Astrocyte of the spinal cord (primary cell): ENCODE data around the gene SLC30A5.

Source experiments
- DNase-seq: peaks from one replicate; pipeline ENCODE4 v3.0.0; 2011; ENCODE audit warnings: low read depth, low spot score
- H3K4me3 ChIP-seq: 2 replicates; pipeline ENCODE4 v1.5.1; 2011; ENCODE audit warnings: low read depth, mild to moderate bottlenecking, low read length, moderate library complexity
- CTCF ChIP-seq: IDR thresholded peaks from 2 replicates; pipeline ENCODE4 v1.5.1; 2012; ENCODE audit warnings: low read depth, mild to moderate bottlenecking, low read length, inconsistent platforms
- in situ Hi-C: cut with HindIII; loops from 2 replicates; pipeline ENCODE4 v1.10.0; 2017; ENCODE audit warnings: low sequenced_read_pairs

SLC30A5 gene

DNA sequence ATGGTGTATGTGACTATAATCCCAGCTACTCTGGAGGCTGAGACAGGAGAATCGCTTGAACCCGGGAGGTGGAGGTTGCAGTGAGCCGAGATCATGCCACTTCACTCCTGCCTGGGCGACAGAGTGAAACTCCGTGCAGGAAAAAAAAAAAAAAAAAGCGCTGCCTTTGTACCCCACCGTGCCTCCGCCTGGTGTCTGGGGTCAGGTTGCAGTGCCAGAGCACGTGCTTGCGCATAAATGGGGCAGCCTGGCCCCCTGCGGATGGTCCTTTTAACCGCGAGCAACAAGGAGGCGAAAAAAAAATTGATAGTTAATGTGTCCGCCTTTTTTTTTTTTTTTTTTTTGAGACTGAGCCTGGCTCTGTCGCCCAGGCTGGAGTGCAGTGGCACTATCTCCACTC, 66.8 kb downstream of the SLC30A5 start:
- TF ChIP-seq CTCF, result no peak
- in situ Hi-C loops, result no loop called here

GRCh38 chr5:69166686-69167492, 73.1 kb downstream of the SLC30A5 start, which contains the start of gene CCNB1:
Gene CCNB1, plus strand, starts transcription at chr5:69167150. Its CDS starts 113 bp downstream, at chr5:69167263.
- DNase-seq, result peak; percentile 98
- in situ Hi-C loops, result no loop called here
- peak within 1 kb of the TSS; percentile 95 for H3K4me3 ChIP-seq
- no peak for TF ChIP-seq CTCF

More for the DNA sequence above, 66.8 kb downstream of the SLC30A5 start:
- H3K4me3 ChIP-seq, result no peak overlapping the region
- DNase-seq, result no peak

DNA sequence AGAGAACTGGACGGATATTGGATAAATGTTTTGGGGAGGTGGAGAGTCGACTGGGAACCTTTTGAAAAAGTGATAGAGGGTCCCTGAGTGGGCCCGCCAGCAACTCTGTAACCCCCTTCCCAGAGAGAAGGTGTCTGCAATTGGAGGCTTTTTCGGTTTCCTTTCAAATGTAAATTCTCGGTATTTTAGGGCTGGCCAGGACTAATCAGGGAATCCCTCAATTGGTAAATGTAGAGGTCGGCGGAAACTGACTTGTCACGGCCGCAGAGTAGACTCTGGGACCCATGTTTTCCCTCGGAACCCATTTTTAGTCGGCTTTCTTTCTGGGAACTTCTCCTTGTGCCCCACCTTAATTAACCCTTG, 73.7 kb downstream of the SLC30A5 start:
- in situ Hi-C loops, result no loop called here
- peak; percentile 16 for DNase-seq

DNA sequence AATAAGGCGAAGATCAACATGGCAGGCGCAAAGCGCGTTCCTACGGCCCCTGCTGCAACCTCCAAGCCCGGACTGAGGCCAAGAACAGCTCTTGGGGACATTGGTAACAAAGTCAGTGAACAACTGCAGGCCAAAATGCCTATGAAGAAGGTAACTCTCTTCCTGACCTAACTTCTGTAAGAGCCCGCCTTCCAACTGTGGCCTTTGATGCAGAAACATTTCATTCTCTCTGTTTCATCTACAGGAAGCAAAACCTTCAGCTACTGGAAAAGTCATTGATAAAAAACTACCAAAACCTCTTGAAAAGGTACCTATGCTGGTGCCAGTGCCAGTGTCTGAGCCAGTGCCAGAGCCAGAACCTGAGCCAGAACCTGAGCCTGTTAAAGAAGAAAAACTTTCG, 74.1 kb downstream of the SLC30A5 start:
- DNase-seq, result no peak
- TF ChIP-seq CTCF, result no peak
- in situ Hi-C loops, result no loop called here
- peak overlapping the region; percentile 95 for H3K4me3 ChIP-seq

More for the DNA sequence above, 73.7 kb downstream of the SLC30A5 start:
- peak overlapping the region; percentile 95 for H3K4me3 ChIP-seq
- no peak for TF ChIP-seq CTCF

- DNase-seq, result no peak
- in situ Hi-C loops, result no loop called here
- no peak for TF ChIP-seq CTCF
- no peak overlapping the region for H3K4me3 ChIP-seq
Measured at GRCh38 chr5:69170495-69170894, 76.7 kb downstream of the SLC30A5 start.

GRCh38 chr5:69170969-69171368, 77.2 kb downstream of the SLC30A5 start:
- DNase-seq, result no peak
- H3K4me3 ChIP-seq, result no peak overlapping the region
- in situ Hi-C loops, result no loop called here
- no peak for TF ChIP-seq CTCF
